ENCODE data around the gene PSPC1.

DNA sequence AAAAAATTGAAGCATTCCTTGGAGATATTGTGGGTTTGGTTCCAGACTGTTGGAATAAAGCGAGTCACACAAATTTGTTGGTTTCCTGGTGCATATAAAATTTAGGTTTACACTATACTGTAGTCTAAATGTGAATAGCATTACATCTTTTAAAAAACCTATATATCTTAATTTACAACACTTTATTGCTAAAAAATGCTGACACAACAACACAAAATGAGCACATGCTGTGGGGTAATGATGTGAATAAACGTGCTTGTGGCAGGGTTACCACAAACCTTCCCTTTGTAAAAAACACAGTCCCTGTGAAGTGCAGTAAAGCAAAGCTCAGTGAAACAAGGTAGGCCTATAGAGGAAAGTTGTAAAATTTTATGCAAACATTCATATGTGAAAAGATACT, 121.6 kb downstream of the PSPC1 start:
- TF ChIP-seq, protein P1, sequence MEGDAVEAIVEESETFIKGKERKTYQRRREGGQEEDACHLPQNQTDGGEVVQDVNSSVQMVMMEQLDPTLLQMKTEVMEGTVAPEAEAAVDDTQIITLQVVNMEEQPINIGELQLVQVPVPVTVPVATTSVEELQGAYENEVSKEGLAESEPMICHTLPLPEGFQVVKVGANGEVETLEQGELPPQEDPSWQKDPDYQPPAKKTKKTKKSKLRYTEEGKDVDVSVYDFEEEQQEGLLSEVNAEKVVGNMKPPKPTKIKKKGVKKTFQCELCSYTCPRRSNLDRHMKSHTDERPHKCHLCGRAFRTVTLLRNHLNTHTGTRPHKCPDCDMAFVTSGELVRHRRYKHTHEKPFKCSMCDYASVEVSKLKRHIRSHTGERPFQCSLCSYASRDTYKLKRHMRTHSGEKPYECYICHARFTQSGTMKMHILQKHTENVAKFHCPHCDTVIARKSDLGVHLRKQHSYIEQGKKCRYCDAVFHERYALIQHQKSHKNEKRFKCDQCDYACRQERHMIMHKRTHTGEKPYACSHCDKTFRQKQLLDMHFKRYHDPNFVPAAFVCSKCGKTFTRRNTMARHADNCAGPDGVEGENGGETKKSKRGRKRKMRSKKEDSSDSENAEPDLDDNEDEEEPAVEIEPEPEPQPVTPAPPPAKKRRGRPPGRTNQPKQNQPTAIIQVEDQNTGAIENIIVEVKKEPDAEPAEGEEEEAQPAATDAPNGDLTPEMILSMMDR (IDR thresholded peaks at IDR 0.05), result no peak
- no peak for TF ChIP-seq POLR2AphosphoS5 (IDR thresholded peaks at IDR 0.05)

Measured in prostate gland (tissue), 2 donors.